Kidney (tissue), 14 donors: ENCODE results near the gene FTH1. TPM values are rescaled to one million over a fixed set of nuclear protein-coding genes. Genes with fewer than 3 reads are reported as not detected.
A peak's percentile ranks its signal among the peaks of the same experiment; 100 is the strongest.

Experiments used
- DNase-seq, 5 donors: peaks; one replicate each; pipeline ENCODE4 v3.0.0-alpha.2; 2013 to 2020
- FAIRE-seq: peaks from 2 replicates; lab custom pipeline; 2012; peaks lifted over from hg19 to GRCh38; lab: Jason Lieb, UNC
- H3K27ac ChIP-seq, 2 donors: one replicate each; pipeline ENCODE4 v1.7.0; 2013; ENCODE audit warnings: low read depth in 2 of 2, low read length in 2 of 2, inconsistent platforms in 1 of 2
- H3K27me3 ChIP-seq: one replicate; pipeline ENCODE4 v1.7.1; 2013; ENCODE audit warnings: low read length, inconsistent platforms; ENCODE audit not compliant: control insufficient read depth, insufficient read depth
- H3K36me3 ChIP-seq, 3 donors: one replicate each; pipeline versions ENCODE4 v1.7.0 to v1.7.1; 2013; ENCODE audit warnings: low read length in 3 of 3, control low read depth in 1 of 3, inconsistent platforms in 1 of 3; ENCODE audit not compliant: insufficient read depth in 3 of 3, control insufficient read depth in 2 of 3
- H3K4me1 ChIP-seq, 3 donors: one replicate each; pipeline versions ENCODE4 v1.7.0 to v1.7.1; 2013; ENCODE audit warnings: low read length in 3 of 3, inconsistent platforms in 1 of 3, low read depth in 1 of 3; ENCODE audit not compliant: control insufficient read depth in 2 of 3, insufficient read depth in 2 of 3
- H3K4me3 ChIP-seq, 3 donors: one replicate each; pipeline versions ENCODE4 v1.7.0 to v1.8.1; 2013; ENCODE audit warnings: low read length in 3 of 3, control low read depth in 1 of 3, inconsistent platforms in 1 of 3
- H3K9ac ChIP-seq, 3 donors: one replicate each; pipeline versions ENCODE4 v1.7.0 to v1.7.1; 2013; ENCODE audit warnings: low read length in 3 of 3, control low read depth in 1 of 3, inconsistent platforms in 1 of 3
- H3K9me3 ChIP-seq, 3 donors: one replicate each; pipeline versions ENCODE4 v1.7.0 to v1.7.1; 2013; ENCODE audit warnings: low read length in 3 of 3, control low read depth in 1 of 3, inconsistent platforms in 1 of 3; ENCODE audit not compliant: control insufficient read depth in 2 of 3, insufficient read depth in 1 of 3
- CTCF ChIP-seq: IDR thresholded peaks from 3 replicates; pipeline ENCODE4 v1.5.1; 2012; ENCODE audit warnings: mild to moderate bottlenecking, moderate library complexity, borderline replicate concordance; ENCODE audit not compliant: insufficient read depth; ENCODE audit errors: extremely low read depth
- intact Hi-C: fragments of 100-400 bp; cut with DNase I; formaldehyde crosslinking; loops from one replicate; pipeline ENCODE4 v1.11.1; 2022
- polyA plus RNA-seq: library from polyadenylated mRNA; stranded (reverse); fragments of 350-450 nt; fragmentation: Illumina TruSeq; extraction: RNeasy Lipid Tissue Mini Kit (QIAGEN cat#74804); gene quantifications from one replicate; pipeline ENCODE4 v1.2.3, GENCODE V29; 2014; ENCODE audit warnings: low read depth, low replicate concordance; ENCODE audit not compliant: insufficient read depth
- total RNA-seq: library from RNA; stranded (reverse); fragmentation: NEBNext Ultra II Directional; extraction: Animal tissue kit (Norgen Biotek cat#: 25700); gene quantifications from one replicate; pipeline ENCODE4 v1.2.1, GENCODE V29; 2021
- donor health status: control.
- donor health status: control.
- donor health status: control.
- donor health status: control.
- donor health status: control.
- donor health status: DM: yes; HTN: yes; CAD: no.
- donor health status: Normal renal cell carcinoma (clear cell type).

The FTH1 gene
- total and polyA plus RNA-seq, 2 donors from 2014 or later = 3,221 to 7,914 TPM

DNA sequence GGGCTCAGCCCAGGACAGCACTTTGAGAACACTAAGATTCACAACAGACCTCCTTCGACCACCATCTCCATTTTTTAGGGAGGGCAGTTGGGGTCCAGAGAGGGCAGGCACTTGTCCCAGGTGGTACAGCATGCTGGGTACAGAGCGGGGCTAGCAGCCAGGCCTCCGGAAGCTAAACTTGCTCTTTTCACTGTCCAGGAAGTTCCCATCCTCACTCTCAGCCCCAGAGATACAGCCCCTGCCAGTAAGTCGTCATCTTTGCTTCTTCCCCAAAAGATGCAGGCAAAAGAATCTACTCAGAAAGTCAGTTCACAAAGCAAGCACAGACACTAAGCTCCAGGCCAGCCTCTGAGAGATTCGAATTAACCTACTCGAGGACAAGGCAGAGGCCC, 43.4 kb downstream of the FTH1 start:
- H3K4me3 ChIP-seq = no peak overlapping the region
- no peak for FAIRE-seq
- no peak overlapping the region for H3K9ac ChIP-seq

DNA sequence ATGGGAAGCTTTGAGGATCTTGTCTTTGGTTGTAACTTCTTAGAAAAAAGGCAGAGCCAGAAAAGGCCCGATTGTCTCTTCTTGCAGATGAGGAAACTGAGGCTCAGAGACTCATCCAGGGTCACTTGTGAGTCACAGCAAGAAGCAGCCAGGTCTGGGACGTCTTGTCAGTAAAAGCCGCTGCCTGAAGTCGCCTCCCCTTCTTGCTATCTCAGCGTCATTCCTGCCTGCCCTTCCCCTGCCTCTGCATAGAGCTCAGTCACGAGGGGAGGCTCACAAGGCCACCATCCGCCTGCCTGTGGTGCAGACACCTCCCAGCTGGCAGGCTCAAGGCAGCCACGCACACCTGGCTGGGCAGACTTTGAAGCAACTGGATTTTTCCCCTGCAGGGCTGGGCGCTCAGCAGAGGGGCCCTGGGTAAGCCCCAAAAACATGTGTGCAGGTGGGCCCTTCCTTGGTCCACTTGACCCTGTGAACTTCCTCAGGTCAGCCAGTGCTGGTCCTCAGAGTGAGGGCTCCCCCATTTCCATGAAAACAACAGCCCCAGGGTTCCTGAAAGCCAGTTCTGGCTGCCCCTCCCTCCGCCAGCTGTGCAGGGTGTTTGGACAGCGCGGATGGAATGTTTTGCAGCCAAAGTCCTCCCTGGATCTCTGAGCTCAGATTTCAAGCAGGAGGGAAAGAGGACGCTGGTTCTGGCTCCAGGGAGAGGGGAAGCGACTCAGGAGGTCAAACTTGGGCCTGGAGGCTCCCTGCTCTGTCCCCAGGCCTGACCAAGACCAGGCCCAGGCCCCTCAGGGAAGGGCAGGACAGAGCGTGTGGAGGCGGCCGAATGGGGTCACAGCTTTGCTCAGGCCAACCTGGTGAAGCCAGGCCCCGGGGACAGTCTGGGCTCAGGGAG, 44.0 kb downstream of the FTH1 start:
- intact Hi-C loops = no loop called here
- H3K4me3 ChIP-seq = no peak overlapping the region
- peak overlapping the region; percentile 83 to 87 for H3K27ac ChIP-seq
- peaks cover 6 to 20% (median 15%) of the 10 kb centered on the region in 3 donors for H3K4me1 ChIP-seq
- no peak for TF ChIP-seq CTCF
- H3K27me3 ChIP-seq = no peaks in the 10 kb centered on the region
- H3K36me3 ChIP-seq = no peaks in the 10 kb centered on the region
- H3K9me3 ChIP-seq = no peaks in the 10 kb centered on the region
- peak overlapping the region in 1 of 3 donors; percentile 63 for H3K9ac ChIP-seq
- no peak for FAIRE-seq
- DNase-seq = peak; percentile 88 to 95 (median 91)

More for the DNA sequence above, 43.4 kb downstream of the FTH1 start:
- intact Hi-C loops = no loop called here
- H3K27me3 ChIP-seq = no peaks in the 10 kb centered on the region
- TF ChIP-seq CTCF = no peak
- H3K4me1 ChIP-seq = peaks cover 6 to 20% (median 15%) of the 10 kb centered on the region in 3 donors
- H3K36me3 ChIP-seq = no peaks in the 10 kb centered on the region
- no peak for DNase-seq
- peak overlapping the region; percentile 83 to 87 for H3K27ac ChIP-seq
- no peaks in the 10 kb centered on the region for H3K9me3 ChIP-seq

DNA sequence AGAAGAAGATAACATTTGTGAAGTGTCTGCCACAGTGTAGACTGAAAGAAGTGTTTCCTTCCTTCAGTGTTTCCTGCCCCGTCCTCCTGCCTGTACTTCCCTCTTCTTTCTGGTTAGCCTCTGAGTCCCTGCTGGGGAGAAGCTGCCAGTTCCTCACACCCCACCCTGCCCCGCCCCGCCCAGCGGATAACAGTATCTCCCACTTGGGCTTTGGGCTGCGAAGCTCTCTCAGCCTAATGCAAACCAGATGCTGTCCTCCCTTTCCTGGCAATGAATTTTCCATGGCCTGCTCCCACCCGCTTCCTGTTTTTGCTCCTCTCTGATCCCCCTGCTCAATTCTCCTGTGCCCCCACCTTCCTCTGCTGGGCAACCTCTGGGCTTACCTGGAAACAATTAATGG, 44.9 kb downstream of the FTH1 start:
- FAIRE-seq (no peak), DNase-seq (peak in 3 of 5 donors; percentile 70 to 89 (median 75))
- intact Hi-C loops = no loop called here
- H3K4me3 ChIP-seq = no peak overlapping the region
- H3K9me3 ChIP-seq = no peaks in the 10 kb centered on the region
- H3K4me1 ChIP-seq = peaks cover 6 to 27% (median 20%) of the 10 kb centered on the region in 3 donors
- no peaks in the 10 kb centered on the region for H3K27me3 ChIP-seq
- H3K36me3 ChIP-seq = no peaks in the 10 kb centered on the region
- H3K27ac ChIP-seq = peak overlapping the region; percentile 83 to 87
- peak overlapping the region in 1 of 3 donors; percentile 63 for H3K9ac ChIP-seq
- TF ChIP-seq CTCF = no peak
